DOHH2 (cell line): Measurements from ENCODE around the gene ATP10A.

Experiments used
- H3F3A ChIP-seq: fragments of 200-600 bp; sonication (generic), shearing (Covaris generic); 2 replicates; pipeline ENCODE4 v1.6.0; 2016; ENCODE audit warnings: antibody characterized with exemption, mild to moderate bottlenecking; ENCODE audit not compliant: control insufficient read depth, insufficient read depth
- H3K27ac ChIP-seq: fragments of 200-600 bp; sonication (generic); 2 replicates; pipeline ENCODE4 v1.5.1; 2014; ENCODE audit warnings: low read depth, mild to moderate bottlenecking, low read length, moderate library complexity
- H3K27me3 ChIP-seq: fragments of 200-600 bp; sonication (generic); 2 replicates; pipeline ENCODE4 v1.6.1; 2014; ENCODE audit warnings: mild to moderate bottlenecking, low read length, mixed read lengths; ENCODE audit not compliant: control insufficient read depth
- H3K36me3 ChIP-seq: fragments of 200-600 bp; sonication (generic); 2 replicates; pipeline ENCODE4 v1.6.1; 2014; ENCODE audit warnings: mild to moderate bottlenecking, low read length, moderate library complexity, mixed read lengths; ENCODE audit not compliant: control insufficient read depth
- H3K4me1 ChIP-seq: fragments of 200-600 bp; sonication (generic); 2 replicates; pipeline ENCODE4 v1.6.1; 2014; ENCODE audit warnings: mild to moderate bottlenecking, low read length, mixed read lengths; ENCODE audit not compliant: control insufficient read depth
- H3K4me2 ChIP-seq: fragments of 200-600 bp; sonication (generic); 2 replicates; pipeline ENCODE4 v1.6.0; 2014; ENCODE audit warnings: mild to moderate bottlenecking, low read length, moderate library complexity
- H3K4me3 ChIP-seq: fragments of 200-600 bp; sonication (generic); 2 replicates; pipeline ENCODE4 v1.5.1; 2014; ENCODE audit warnings: mild to moderate bottlenecking, low read length, mixed read lengths
- H3K79me2 ChIP-seq: fragments of 200-600 bp; sonication (generic); 2 replicates; pipeline ENCODE4 v1.6.1; 2014; ENCODE audit warnings: mild to moderate bottlenecking, low read length, mixed read lengths; ENCODE audit not compliant: control insufficient read depth
- H3K9me2 ChIP-seq: fragments of 200-600 bp; sonication (generic); replicated peaks from 2 replicates; pipeline ENCODE4 v1.6.1; 2014; ENCODE audit warnings: mild to moderate bottlenecking, low read length, mixed read lengths; ENCODE audit not compliant: control insufficient read depth
- H3K9me3 ChIP-seq: fragments of 200-600 bp; sonication (generic); 2 replicates; pipeline ENCODE4 v1.6.1; 2014; ENCODE audit warnings: antibody characterized with exemption, low read length, mixed read lengths; ENCODE audit not compliant: control insufficient read depth, insufficient read depth
- H4K20me1 ChIP-seq: fragments of 200-600 bp; sonication (generic); 2 replicates; pipeline ENCODE4 v1.6.0; 2014; ENCODE audit warnings: low read depth, mild to moderate bottlenecking, antibody characterized with exemption, low read length, moderate library complexity; ENCODE audit not compliant: control insufficient read depth, insufficient read depth
- EZH2phosphoT487 ChIP-seq: fragments of 200-600 bp; sonication (generic); IDR thresholded peaks from 2 replicates; pipeline ENCODE4 v1.6.1; 2017; ENCODE audit warnings: borderline replicate concordance, mild to moderate bottlenecking, antibody characterized with exemption, low read length, moderate library complexity, mixed read lengths
- TF ChIP-seq, protein P1 (sequence below): fragments of 200-600 bp; sonication (generic); IDR thresholded peaks from one replicate; pipeline ENCODE4 v1.5.1; 2014; ENCODE audit warnings: antibody characterized with exemption, mild to moderate bottlenecking, low read depth, low read length; ENCODE audit not compliant: poor library complexity, severe bottlenecking

ATP10A gene

DNA sequence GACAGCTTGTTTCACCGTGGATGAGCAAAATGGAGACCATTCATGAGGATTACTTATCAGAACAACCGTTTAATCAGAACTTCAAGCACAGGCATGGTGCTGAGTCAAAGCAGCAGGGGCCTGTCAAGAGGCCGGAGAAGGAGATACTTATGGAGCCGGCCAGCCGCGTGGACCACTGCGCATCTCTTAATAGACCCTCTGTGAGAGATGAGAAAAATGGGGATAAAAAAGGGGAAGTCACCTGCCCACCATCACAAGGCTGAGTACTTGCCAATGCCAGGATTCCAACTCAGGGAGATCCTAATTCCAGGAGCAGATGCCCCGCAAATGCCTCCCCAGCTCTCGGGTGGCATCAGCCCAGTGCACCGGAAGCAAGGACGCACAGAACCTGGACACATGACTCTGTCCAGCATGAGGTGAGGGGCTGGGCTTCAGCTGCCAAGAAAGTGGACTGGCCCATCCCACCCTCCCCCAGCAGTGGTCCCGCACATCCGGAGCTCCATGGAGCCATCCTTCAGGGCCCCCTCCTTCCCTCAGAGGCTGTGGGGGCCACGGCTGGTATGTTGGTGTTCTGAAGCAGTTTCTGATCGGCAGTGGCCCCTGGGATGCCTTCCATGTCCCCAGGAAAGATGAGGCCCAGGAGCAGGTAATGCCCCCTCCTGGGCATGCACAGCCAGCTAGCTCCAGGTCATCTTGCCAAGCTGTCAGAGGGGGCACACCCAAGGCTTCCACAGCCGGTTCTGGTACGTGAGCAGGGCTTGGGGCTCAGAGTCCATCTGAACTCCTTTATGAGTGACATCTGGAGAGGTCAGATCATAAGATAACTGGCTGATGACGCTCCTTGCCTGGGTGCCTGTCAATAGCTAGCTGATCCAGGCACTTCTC is 143.8 kb downstream of the ATP10A start:
- Histone ChIP-seq H3K4me1 (no peaks in the 10 kb centered on the region), H3F3A (no peaks in the 10 kb centered on the region), H3K9me3 (peaks cover 23% of the 10 kb centered on the region; the same call in 1 of the 2 replicates), H3K4me2 (no peak overlapping the region), H3K79me2 (no peaks in the 10 kb centered on the region), H4K20me1 (no peaks in the 10 kb centered on the region), H3K4me3 (no peak overlapping the region), H3K36me3 (no peaks in the 10 kb centered on the region), H3K27ac (no peak overlapping the region), H3K27me3 (no peaks in the 10 kb centered on the region), H3K9me2 (no peaks in the 10 kb centered on the region)
- TF ChIP-seq, protein P1, sequence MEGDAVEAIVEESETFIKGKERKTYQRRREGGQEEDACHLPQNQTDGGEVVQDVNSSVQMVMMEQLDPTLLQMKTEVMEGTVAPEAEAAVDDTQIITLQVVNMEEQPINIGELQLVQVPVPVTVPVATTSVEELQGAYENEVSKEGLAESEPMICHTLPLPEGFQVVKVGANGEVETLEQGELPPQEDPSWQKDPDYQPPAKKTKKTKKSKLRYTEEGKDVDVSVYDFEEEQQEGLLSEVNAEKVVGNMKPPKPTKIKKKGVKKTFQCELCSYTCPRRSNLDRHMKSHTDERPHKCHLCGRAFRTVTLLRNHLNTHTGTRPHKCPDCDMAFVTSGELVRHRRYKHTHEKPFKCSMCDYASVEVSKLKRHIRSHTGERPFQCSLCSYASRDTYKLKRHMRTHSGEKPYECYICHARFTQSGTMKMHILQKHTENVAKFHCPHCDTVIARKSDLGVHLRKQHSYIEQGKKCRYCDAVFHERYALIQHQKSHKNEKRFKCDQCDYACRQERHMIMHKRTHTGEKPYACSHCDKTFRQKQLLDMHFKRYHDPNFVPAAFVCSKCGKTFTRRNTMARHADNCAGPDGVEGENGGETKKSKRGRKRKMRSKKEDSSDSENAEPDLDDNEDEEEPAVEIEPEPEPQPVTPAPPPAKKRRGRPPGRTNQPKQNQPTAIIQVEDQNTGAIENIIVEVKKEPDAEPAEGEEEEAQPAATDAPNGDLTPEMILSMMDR: no peak
- no peak for TF ChIP-seq EZH2phosphoT487

DNA sequence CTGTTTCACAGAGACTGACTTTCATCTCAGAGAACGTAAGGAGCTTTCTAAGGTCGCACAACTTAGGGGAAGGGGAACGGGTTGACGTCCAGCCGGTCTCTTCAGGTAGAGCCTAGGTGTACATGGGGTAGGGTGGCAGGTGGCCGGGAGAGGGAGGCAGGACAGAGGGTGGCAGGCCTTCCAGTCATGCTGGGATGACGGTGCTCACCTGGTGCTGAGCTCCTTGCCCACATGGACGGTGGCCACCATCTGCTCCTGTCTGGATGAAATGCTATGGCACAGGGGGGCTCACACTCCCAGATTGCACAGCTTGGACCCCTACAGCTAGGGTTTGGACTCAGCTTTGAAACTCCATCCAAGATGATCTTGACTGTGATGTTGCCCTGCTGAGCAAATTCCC is 144.5 kb downstream of the ATP10A start:
- Histone ChIP-seq H3K4me3 (no peak overlapping the region), H3K4me1 (no peaks in the 10 kb centered on the region), H4K20me1 (no peaks in the 10 kb centered on the region), H3K79me2 (no peaks in the 10 kb centered on the region), H3K9me3 (peaks cover 25% of the 10 kb centered on the region; the same call in 1 of the 2 replicates), H3K36me3 (no peaks in the 10 kb centered on the region), H3F3A (no peaks in the 10 kb centered on the region), H3K4me2 (no peak overlapping the region), H3K27ac (no peak overlapping the region), H3K9me2 (no peaks in the 10 kb centered on the region), H3K27me3 (no peaks in the 10 kb centered on the region)
- TF ChIP-seq, protein P1: no peak
- no peak for TF ChIP-seq EZH2phosphoT487

DNA sequence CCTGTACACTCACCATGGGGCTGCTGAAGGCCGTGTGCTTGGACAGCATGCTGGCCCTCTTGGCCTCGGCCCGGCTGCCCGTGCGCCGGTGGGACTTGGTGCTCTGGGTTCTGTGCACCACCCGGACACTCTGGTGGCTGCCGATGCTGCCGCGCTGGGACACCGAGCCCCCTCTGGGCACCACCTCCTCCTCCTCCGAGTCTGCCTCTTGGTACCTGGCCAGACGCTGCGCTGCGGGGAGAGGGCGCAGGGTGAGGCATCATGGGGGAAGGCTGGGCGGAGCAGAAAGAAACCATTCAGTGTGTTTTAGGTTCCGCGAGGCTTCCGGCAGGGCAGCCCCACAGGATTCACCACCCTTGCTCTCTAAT is 145.0 kb downstream of the ATP10A start:
- Histone ChIP-seq H3K9me2 (no peaks in the 10 kb centered on the region), H3K27me3 (no peaks in the 10 kb centered on the region)

More for the DNA sequence above, 145.0 kb downstream of the ATP10A start:
- Histone ChIP-seq H3F3A (no peaks in the 10 kb centered on the region), H3K4me2 (no peak overlapping the region), H3K27ac (no peak overlapping the region), H4K20me1 (no peaks in the 10 kb centered on the region), H3K4me1 (no peaks in the 10 kb centered on the region), H3K79me2 (no peaks in the 10 kb centered on the region), H3K4me3 (no peak overlapping the region), H3K9me3 (peaks cover 30% of the 10 kb centered on the region; the same call in 1 of the 2 replicates), H3K36me3 (no peaks in the 10 kb centered on the region)
- TF ChIP-seq, protein P1: no peak
- no peak for TF ChIP-seq EZH2phosphoT487
